Activated CD4-positive, alpha-beta T cell treated with anti-CD3 and anti-CD28 coated beads, Interleukin-2, Interleukin-6, amounts not matched to agents 100 ng/mL and 50 ng/mL, durations not matched to agents 16 hours and 8 hours (primary cell): ENCODE results near the gene EFCAB7.
"Not testable (repeated sequence)": the region's sequence is repeated elsewhere in the genome, so short reads cannot be mapped to it uniquely, and the experiment has no call there.

ENCODE experiments used
- DNase-seq: peaks from one replicate; pipeline ENCODE4 v3.0.0-alpha.2; 2020

Gene EFCAB7

DNA sequence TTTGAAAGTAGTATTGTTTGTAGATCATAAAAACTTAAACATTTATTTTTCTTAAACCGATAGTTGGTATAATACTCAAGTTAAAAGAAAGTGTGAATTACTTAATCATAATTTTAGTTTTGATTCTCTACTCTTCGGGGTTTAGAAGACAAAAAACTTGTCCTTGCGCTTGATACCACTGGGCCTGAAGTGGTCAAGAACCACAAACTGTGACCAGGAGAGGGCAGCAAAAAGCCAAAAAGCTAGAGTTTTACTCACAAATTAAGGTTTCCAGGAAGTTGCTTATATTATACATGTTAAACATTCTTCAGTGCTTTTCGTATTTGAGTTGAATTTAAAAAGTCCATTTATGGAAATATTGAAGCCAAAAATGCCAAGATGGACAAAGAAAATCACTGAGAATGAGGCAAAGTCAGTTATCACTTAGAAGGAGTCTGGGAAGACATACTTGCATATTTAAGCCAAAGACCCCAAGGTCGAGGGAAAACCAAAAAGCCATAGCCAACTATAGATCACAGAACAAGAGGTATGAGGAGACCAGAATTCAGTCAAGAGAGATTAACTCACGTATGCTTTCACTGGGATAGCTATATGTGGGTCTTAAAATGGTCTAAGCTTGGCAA lies 34.2 kb downstream of the EFCAB7 start:
- peak; percentile 27 for DNase-seq

DNA sequence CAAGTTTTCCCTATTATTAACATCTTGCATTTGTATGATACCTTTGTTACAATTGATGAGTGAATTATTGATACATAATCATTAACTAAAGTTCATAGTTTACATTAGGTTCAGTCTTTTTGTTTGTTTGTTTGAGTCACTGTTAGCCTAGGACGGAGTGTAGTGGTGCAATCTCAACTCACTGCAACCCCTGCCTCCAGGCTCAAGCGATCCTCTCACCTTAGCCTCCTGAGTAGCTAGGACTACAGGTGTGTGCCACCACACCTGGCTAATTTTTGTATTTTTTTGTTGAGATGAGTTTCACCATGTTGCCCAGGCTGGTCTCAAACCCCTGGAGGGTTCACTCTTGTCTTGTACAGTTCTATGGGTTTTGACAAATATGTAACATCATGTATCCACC lies 36.0 kb downstream of the EFCAB7 start:
- DNase-seq = no peak

DNA sequence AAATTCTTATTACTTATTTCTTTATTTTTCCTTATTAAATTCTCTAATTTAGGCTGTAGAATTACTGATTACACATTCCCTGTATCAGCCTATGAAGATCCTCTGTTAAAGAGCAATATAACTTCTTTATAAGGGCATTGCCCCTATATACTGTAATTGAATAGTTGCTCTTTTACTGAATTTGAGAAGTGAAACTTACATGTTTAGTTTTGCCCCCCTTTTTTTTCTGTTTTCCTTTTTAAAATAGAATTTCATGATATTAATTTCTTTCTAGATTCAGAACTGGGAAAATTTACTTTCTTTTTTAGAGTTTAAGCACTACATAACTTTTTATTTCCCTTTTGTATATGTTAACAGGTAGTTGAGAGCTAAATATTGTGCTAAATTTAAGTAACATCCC lies 40.4 kb downstream of the EFCAB7 start:
- DNase-seq = no peak

DNA sequence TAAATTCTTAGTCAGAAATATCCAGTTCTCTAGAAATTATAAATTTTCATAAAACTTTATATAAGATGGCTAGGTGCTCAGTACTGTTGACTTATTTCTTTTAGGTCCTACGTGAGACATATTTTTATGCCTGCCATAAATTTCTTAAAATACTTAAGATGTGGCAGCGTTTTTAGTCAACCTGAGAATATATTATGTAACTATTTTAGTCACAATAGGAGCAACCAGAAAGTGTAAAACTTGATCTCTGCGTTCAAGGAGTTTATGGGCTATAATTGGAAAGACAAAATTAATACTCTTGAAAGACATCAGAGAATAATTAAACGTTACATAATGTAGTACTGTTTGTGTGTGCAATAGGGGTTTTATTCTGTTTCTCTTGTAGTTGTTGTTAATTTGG lies 45.7 kb downstream of the EFCAB7 start:
- no peak for DNase-seq

DNA sequence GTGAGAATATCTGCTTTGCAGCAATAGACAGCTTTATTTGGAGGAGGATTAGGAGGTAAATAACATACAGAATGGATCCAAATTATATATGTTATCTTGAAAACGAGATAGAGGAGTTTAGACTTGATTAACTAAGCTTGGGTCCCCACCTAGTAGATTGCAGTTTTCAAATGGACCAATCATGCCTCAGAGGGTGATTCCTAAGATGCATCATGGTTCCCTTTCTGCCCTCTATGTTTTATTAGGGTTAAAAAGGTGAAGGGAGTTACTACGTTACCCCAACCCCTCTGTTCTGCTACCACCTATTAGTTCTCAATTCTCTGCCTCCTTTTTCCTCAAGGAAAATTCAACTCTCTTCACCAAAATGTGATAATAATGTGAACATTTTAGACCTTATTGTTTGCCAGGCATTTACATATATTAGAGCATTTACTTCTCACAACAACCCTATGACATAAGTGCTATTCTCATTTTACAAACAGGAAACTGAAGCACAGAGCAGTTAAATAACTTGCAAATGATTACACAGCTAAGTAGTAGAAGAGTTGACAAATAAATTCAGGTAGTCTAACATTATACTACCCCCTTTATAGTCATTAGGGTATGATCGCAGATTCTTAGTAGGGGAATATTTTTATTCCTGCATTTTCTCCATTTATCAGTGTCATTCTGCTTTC lies 46.5 kb downstream of the EFCAB7 start:
- no peak for DNase-seq

DNA sequence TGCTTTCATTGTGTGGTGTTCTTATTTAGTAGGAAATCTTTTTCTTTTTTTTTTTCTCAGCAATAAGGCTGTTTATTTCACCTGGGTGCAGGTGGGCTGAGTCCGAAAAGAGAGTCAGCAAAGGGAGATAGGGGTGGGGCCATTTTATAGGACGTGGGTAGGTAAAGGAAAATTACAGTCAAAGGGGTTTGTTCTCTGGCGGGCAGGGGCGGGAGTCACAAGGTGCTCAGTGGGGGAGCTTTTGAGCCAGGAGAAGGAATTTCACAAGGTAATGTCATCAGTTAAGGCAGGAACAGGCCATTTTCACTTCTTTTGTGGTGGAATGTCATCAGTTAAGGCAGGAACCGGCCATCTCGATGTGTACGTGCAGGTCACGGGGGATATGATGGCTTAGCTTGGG lies 49.4 kb downstream of the EFCAB7 start:
- not testable (repeated sequence) for DNase-seq

DNA sequence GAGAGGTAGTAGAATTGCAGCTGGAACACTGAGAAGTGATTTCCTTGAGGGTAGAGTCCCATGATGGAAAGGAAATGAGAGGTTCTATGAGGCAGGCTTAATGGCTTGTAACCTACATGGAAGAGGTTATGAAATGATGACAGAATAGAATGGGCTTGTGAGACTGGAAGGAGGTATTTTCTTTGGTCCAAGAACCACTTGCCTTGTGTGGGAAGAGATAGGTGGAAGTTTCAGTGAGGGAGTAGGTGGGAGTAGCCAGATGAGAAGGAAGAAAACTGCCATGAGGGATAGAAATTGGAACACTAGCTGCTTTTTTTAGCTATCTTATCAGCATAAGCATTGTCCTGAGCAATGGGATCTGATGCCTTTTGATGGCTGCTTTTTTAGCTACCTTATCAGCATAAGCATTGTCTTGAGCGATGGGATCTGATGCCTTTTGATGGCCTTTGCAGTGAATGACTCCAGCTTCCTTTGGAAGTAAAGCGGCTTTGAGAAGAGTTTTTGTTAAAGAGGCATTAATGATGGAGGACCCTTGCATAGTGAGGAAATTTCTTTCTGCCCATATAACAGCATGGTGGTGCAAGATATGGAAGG lies 51.0 kb downstream of the EFCAB7 start:
- not testable (repeated sequence) for DNase-seq

DNA sequence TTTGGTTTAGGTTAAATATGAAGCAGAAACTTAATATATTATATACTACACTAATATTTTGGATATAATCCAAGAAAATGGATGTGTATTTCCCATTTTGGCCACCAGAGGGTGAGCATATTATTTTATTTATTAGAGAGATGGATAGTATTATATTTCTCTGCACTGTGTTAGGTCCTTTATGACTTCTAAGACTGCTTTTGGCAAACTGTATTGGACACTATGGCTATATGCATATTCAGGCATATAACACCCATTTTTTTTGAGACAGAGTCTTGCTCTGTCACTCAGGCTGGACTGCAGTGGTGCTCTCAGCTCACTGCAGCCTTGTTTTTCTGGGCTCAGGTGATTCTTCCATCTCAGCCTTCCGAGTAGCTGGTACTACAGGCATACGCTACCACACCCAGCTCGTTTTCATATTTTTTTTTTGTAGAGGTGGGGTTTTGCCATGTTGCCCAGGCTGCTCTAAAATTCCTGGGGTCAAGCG lies 52.1 kb downstream of the EFCAB7 start:
- peak; percentile 26 for DNase-seq

DNA sequence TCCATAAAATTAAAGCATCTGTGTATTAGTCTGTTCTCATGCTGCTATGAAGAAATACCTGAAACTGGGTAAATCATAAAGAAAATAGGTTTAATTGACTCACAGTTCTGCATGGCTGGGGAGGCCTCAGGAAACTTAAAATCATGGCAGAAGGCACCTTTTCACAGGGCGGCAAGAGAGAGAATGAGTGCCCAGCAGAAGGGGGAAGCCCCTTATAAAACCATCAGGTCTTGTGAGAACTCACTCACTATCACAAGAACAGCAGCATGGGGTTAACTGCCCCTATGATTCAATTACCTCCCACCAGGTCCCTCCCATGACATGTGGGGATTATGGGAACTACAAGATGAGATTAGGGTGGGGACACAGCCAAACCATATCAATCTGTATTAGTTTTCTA lies 63.0 kb downstream of the EFCAB7 start:
- DNase-seq = not testable (repeated sequence)

DNA sequence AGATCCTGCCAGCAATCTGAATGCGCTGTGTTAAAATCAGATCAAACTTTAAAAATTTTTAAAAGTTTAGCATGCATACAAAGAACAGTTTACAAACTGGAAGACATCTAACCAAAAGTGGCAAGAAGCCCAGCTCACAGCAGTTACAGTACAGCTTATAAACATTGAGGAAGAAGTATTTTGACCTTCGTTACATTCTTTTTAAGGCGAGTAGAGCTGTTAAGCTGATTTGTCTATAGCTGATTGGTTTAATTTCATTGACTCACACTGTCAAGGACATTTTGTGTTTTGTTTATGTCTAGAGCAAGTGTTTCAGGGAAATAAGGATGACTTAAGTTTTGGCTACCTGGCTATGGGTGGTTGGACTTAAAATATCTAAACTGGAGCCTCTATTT lies 66.8 kb downstream of the EFCAB7 start:
- DNase-seq = no peak

DNA sequence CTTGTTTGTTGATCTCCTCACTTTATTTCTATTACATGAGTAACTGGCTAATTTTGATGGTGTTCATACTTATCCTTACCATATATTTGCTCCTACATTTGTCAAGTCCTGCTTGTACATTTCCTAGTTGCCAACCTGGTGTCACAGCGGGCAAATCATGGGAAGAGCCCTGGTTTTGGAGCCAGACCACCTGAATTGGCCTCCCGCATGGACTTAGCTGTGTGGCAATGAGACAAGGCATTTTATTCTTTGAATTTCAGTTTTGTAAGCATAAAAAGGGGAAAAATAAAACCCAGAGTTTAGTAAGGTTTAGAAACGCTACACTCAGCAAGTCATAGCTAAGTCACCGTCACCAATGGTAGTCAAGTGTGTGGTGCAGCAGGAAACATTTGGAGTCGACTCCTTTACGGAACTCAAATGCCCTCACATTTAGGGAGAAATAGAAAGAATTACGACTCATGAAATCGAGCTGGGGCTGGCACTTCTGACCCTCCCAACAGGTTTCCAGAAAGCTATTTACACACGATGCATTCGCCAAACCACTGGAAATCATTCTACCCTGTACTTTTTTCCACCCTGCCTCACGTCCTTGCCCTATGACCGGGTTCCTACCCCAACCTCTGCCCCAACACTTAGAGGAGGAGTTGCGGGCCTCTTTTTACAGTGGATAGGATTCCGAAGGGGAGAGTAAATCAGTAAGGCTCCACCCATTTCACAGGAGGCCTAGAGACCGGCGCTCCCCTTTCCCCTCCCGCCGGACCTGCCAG lies 69.4 kb downstream of the EFCAB7 start:
- no peak for DNase-seq

DNA sequence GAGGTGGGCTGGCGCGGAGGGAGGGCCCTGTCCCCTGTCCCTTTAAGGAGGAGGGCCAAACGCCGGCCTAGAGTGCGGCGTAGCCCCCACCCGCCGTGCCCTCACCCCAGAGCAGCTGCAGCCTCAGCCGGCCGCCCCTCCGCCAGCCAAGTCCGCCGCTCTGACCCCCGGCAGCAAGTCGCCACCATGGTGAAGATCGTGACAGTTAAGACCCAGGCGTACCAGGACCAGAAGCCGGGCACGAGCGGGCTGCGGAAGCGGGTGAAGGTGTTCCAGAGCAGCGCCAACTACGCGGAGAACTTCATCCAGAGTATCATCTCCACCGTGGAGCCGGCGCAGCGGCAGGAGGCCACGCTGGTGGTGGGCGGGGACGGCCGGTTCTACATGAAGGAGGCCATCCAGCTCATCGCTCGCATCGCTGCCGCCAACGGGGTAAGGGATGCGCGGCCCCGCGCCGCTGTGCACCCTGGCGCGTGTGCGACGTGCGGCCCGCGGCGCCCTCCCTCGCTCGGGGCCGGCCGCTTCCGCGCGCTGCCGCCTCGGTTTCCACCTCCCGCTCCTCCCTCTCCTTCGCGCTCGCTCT lies 70.1 kb downstream of the EFCAB7 start, which contains the start of gene PGM1:
Gene PGM1, plus strand, starts transcription at position 109 of the 583 bp plus-strand sequence. Its CDS starts 78 bp downstream, at position 187.
- peak; percentile 78 for DNase-seq

DNA sequence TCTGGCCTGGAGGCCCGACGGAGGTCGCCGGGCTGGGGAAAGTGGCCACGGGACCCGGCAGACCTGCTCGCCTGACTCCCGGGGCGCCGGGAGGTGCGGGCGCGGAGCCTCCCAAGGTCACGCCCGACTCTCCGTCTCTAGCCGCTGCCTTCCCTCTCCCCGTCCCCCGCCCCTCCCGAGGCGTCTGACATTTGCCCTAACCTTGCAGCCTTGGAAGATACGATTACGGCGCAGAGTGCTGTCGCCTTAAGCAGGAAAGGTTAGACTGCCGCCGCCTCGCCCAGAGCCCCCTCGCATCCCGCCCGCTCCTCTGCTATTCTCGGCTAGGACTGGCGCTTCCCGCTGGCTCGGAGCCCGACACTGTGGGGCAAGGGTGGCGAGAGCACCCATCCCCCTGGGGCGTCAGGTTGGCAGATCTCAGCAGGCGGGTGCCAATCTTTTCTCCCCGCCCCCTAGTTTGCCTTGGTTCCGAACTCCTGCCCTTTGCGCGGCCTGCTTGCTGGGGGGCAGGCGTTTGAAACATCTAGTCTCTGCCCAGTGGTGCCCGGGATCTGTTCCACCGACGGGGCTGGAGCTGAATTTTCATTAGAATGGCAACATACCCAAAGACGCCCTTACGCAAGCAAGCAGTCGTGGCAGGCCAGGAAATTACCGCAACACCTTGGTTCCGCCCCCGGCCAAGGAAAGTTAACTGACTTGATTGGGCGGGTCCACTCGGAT lies 70.7 kb downstream of the EFCAB7 start:
- DNase-seq = peak; percentile 85

DNA sequence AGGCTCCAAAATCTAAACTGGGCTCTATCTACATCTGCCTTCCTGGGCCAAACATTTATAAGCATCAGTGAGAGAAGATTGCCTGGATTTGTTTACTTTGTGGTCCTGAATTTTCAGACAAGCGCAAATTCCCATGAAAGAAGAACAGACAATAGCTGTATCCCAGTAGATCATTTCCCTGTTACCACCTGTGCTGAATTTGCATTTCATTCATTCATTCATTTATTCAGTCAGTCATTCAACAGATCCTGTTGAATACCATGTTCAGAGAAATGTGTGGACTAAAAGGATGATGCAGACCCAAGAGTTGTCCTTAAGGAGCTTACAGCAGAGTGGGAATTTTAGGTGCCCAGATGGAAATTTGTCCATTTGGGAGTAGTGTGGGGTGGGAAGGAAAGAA lies 72.1 kb downstream of the EFCAB7 start:
- no peak for DNase-seq

DNA sequence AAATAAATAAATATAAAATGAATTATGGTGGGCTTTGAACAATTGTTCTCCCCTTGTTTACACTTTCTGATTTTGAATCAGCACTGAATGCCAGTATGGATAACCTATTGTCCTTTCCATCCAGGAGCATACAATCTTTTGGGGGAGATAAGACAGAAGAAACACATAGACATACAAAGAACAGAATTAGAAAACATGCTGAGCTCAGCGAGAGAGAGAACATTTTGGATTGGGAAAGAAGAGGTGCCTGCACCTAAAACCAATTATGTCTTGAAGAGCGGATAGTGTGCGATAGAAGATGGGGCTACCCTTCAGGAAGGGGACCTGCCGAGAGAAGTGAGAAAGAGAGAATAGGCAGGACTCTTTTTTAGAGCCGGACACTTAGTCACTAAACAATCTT lies 76.5 kb downstream of the EFCAB7 start:
- DNase-seq = no peak

DNA sequence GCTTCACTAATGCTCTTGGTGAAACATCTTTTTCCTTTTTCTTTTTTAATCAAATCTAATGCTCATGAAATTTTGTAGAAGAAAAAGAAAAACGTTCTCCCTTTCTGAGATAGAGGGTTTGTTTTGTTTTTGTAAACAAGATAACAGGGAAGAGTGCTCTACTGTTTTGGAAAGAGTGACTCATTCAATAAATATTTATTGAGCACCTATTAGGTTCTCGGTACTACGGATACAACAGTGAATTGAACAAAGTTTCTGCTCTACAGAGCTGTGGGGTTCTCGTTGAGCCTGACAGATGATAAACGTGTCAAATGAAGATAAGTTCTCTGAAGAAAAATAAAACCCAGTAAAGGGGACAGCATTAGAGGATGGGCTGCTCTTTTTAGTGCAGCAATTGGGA lies 76.9 kb downstream of the EFCAB7 start:
- DNase-seq = no peak

DNA sequence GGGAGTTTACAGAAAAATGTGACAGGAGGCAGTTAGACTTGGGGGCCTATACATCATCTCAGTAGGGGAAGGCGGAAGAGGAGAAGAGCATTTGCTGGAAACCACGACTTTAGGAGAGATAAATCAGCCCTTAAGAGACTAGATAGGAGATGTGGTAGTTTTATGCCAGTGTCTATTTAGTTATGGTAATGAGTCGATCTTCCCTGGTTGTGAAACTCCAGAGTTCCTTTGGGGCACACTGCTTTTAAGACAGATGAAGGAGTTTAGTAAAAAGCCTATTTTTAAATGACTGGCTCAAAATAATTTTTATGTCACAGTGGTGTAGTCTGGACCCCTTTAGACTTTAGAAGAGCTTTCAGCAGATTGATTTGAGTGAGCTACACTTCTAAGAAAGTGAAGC lies 77.7 kb downstream of the EFCAB7 start:
- no peak for DNase-seq

DNA sequence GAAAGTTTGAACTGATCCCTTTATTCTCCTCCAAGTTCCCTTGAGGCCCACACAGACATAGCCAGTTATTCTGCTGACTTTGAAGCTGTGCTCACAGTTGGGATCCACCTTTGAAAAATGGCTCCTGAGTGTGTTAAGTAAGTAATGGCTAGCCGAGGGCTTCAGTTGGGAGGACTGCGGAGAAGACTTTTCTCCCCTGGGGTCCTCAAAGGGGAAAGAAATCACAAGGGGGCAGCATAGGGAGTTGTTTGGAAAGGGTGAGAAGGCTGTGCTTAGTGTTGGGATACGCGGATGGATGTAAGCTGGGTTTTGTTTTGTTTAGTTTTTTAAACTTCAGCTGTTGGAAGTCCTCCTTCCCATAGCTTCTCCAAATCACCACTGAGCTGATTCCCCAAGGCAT lies 78.1 kb downstream of the EFCAB7 start:
- no peak for DNase-seq

DNA sequence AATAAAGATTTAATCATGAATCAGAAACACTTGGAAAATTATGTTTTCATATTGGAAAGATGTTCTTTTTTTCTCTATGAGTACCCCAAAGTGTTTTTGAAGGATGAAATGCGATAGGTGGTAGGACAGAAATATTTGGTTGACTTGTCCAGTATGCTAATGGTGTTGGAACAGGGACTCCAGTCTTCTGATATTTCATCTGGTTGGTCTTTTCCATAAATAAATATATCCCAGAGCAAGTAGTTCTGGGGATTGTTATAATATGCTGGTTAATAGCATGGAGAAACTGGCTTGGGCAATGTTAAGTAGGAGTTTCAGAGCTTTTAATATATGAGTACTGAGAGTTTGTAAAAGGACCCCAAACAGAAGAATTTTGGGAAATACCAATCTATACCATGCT lies 78.6 kb downstream of the EFCAB7 start:
- no peak for DNase-seq

DNA sequence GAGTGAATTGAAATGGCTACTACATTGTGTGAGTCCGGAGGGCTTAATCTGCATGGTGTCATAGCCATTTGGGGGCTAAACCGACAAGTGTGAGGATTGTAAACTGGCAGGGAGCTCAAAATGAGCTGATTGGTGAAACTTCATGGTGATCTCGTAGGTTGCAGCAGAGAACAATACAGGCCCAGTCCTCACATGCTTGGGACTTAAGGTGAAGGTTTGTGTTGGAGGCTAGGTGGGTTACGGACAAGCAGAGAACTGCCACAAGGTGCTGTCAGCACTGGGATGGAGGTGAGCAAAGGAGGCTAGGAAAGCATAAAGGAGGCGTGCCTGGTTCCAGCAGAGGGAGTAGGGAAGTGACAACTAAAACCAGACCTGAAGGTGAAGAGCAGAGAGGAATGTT lies 79.3 kb downstream of the EFCAB7 start:
- DNase-seq = no peak

DNA sequence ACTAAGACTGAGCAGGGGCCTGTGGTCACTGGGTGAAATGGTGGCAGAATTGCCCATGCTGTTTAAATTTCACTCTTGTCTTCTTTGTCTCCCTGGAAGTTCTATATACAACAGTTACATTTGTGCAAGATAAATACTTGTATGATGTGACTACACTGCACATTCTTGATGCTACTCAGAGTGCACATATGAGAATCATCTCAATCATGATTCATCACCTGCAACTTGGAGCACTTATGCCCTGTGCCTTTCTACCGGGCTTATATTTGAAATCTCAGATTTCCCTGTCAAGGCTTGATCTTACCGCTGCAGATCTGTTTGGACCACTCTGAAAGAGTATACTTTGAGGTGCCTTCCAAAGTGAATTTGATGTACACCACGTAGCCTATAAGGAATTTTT lies 80.5 kb downstream of the EFCAB7 start:
- DNase-seq = no peak

DNA sequence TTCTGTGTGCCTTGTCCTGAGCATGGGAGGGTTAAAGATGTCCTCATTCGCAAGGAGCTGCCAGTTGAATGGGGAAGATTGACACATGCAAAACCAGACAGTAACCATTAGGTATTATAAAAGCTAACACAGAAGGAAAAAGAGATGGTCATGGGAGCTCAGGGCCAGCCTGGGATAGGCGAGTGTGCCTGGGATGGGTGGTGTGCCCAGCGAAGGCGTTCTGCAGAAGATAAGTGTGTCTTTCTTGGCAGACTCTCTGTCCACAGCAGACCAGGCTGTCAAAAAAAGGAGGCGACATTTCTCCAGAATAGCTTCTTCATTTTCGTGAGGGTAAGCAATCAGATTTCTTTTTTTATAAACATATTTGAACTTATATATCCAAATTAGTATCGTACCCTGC lies 84.0 kb downstream of the EFCAB7 start:
- DNase-seq = no peak

DNA sequence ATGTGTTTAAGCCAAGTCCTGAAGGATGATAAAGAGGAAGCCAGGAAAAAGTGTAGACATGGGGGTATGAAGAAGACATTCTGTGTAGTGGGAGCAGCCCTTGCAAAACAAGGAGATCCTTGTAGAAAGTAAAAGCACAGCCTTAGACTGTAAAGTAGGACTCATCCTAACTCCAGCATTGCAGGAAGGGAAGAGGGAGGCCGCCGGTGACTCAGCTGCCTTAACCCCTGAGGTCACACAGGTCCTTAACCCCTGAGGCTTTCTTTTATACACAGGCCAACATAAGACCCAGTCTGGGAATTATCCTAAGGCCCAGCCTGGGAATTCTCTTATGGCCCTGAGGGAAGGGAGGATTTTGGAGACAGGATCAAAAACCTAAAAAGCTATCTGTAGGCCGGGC lies 87.9 kb downstream of the EFCAB7 start:
- no peak for DNase-seq
